DOHH2 (cell line): Measurements from ENCODE around the gene SIVA1.

Experiments used
- H3F3A ChIP-seq: fragments of 200-600 bp; sonication (generic), shearing (Covaris generic); 2 replicates; pipeline ENCODE4 v1.6.0; 2016; ENCODE audit warnings: antibody characterized with exemption, mild to moderate bottlenecking; ENCODE audit not compliant: control insufficient read depth, insufficient read depth
- H3K27ac ChIP-seq: fragments of 200-600 bp; sonication (generic); 2 replicates; pipeline ENCODE4 v1.5.1; 2014; ENCODE audit warnings: low read depth, mild to moderate bottlenecking, low read length, moderate library complexity
- H3K27me3 ChIP-seq: fragments of 200-600 bp; sonication (generic); 2 replicates; pipeline ENCODE4 v1.6.1; 2014; ENCODE audit warnings: mild to moderate bottlenecking, low read length, mixed read lengths; ENCODE audit not compliant: control insufficient read depth
- H3K36me3 ChIP-seq: fragments of 200-600 bp; sonication (generic); 2 replicates; pipeline ENCODE4 v1.6.1; 2014; ENCODE audit warnings: mild to moderate bottlenecking, low read length, moderate library complexity, mixed read lengths; ENCODE audit not compliant: control insufficient read depth
- H3K4me1 ChIP-seq: fragments of 200-600 bp; sonication (generic); 2 replicates; pipeline ENCODE4 v1.6.1; 2014; ENCODE audit warnings: mild to moderate bottlenecking, low read length, mixed read lengths; ENCODE audit not compliant: control insufficient read depth
- H3K4me2 ChIP-seq: fragments of 200-600 bp; sonication (generic); 2 replicates; pipeline ENCODE4 v1.6.0; 2014; ENCODE audit warnings: mild to moderate bottlenecking, low read length, moderate library complexity
- H3K4me3 ChIP-seq: fragments of 200-600 bp; sonication (generic); 2 replicates; pipeline ENCODE4 v1.5.1; 2014; ENCODE audit warnings: mild to moderate bottlenecking, low read length, mixed read lengths
- H3K79me2 ChIP-seq: fragments of 200-600 bp; sonication (generic); 2 replicates; pipeline ENCODE4 v1.6.1; 2014; ENCODE audit warnings: mild to moderate bottlenecking, low read length, mixed read lengths; ENCODE audit not compliant: control insufficient read depth
- H3K9me2 ChIP-seq: fragments of 200-600 bp; sonication (generic); replicated peaks from 2 replicates; pipeline ENCODE4 v1.6.1; 2014; ENCODE audit warnings: mild to moderate bottlenecking, low read length, mixed read lengths; ENCODE audit not compliant: control insufficient read depth
- H3K9me3 ChIP-seq: fragments of 200-600 bp; sonication (generic); 2 replicates; pipeline ENCODE4 v1.6.1; 2014; ENCODE audit warnings: antibody characterized with exemption, low read length, mixed read lengths; ENCODE audit not compliant: control insufficient read depth, insufficient read depth
- H4K20me1 ChIP-seq: fragments of 200-600 bp; sonication (generic); 2 replicates; pipeline ENCODE4 v1.6.0; 2014; ENCODE audit warnings: low read depth, mild to moderate bottlenecking, antibody characterized with exemption, low read length, moderate library complexity; ENCODE audit not compliant: control insufficient read depth, insufficient read depth
- CTCF ChIP-seq: fragments of 200-600 bp; sonication (generic); IDR thresholded peaks from one replicate; pipeline ENCODE4 v1.5.1; 2014; ENCODE audit warnings: antibody characterized with exemption, mild to moderate bottlenecking, low read depth, low read length; ENCODE audit not compliant: poor library complexity, severe bottlenecking
- EZH2phosphoT487 ChIP-seq: fragments of 200-600 bp; sonication (generic); IDR thresholded peaks from 2 replicates; pipeline ENCODE4 v1.6.1; 2017; ENCODE audit warnings: borderline replicate concordance, mild to moderate bottlenecking, antibody characterized with exemption, low read length, moderate library complexity, mixed read lengths

The SIVA1 gene

DNA sequence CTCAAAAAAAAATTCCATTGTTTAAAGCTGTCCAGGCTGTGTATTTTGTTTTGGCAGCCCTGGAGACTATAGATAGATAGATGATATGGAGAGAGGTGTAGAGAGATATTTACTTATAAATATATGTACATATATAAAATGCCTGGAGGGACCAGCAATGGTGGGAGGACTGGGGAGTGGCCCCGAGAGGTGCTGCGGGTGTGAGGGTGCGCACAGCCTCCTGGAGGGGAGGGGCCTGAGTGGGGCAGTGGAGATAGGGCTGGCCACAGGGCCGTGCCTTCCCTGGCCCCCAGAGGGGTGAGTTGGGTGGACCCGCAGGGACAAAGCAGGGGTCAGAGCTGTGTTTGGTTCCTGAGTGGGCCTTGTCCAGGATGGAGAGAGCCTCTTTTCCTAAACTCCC is 22.5 kb upstream of the SIVA1 start:
- Histone ChIP-seq H3K4me2 (no peak overlapping the region), H3K4me3 (no peak overlapping the region), H3K4me1 (no peaks in the 10 kb centered on the region), H3K36me3 (no peaks in the 10 kb centered on the region), H3K9me2 (no peaks in the 10 kb centered on the region), H3K9me3 (no peaks in the 10 kb centered on the region), H3K27me3 (0 out of 2 replicates have a peak, but pooled peaks cover 7% of the 10 kb centered on the region), H3K27ac (no peak overlapping the region), H3K79me2 (no peaks in the 10 kb centered on the region), H3F3A (no peaks in the 10 kb centered on the region), H4K20me1 (no peaks in the 10 kb centered on the region)
- TF ChIP-seq EZH2phosphoT487: no peak
- TF ChIP-seq CTCF: no peak

DNA sequence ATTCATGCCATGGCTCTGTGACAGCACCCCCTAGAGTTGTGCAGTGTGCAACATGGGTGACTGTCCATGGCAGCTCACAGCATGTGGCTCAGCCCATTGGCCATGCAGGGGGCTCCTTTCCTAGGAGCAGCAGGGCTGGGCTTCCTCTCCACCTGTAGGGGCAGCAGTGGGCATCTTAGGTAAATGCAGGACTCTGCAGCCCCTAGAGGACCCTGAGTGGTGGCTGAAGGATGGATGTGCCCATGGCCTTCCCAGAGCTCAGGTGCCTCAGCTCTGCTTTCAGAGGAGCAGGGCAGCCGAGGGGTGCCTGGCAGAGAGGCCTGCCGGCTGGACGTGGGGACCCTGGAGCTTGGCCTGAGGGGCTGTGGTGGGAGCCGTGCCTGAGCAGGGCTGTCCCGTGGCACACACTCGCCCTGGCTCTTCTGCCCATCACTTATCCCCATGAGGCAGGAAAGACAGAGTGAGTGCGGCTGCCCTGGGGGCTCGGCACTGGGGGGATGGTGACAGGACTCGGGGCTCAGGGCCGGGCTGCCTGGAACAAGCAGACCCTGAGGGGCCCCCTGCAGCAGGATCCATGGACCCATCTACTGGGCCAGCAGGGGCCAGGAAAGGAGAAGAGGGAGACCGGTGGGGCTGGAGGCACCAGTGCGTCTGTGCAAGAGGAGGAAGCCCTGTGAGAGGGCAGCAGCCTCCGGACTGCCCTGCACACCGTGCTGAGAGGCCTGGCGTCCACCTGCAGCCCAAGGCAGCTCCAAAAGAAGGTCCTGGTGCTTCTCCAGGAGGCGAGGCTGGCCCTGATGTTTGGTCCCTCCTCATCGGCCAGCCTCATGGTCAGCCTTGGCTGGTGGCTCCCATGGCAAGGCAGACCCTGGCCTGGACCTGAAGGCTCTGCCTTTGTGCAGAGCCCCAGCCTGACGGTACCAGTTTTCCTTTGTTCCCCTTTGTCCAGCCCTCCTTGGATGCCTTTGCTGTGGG is 21.3 kb upstream of the SIVA1 start:
- H3K4me2 ChIP-seq: no peak overlapping the region
- H3K79me2 ChIP-seq: no peaks in the 10 kb centered on the region
- no peaks in the 10 kb centered on the region for H3F3A ChIP-seq
- no peak overlapping the region for H3K27ac ChIP-seq
- H3K9me2 ChIP-seq: no peaks in the 10 kb centered on the region
- no peaks in the 10 kb centered on the region for H3K4me1 ChIP-seq
- no peaks in the 10 kb centered on the region for H3K36me3 ChIP-seq
- no peak overlapping the region for H3K4me3 ChIP-seq
- no peaks in the 10 kb centered on the region for H3K9me3 ChIP-seq
- TF ChIP-seq EZH2phosphoT487 (no peak), CTCF (peak; percentile 61)
- H3K27me3 ChIP-seq: no peaks in the 10 kb centered on the region
- H4K20me1 ChIP-seq: no peaks in the 10 kb centered on the region

DNA sequence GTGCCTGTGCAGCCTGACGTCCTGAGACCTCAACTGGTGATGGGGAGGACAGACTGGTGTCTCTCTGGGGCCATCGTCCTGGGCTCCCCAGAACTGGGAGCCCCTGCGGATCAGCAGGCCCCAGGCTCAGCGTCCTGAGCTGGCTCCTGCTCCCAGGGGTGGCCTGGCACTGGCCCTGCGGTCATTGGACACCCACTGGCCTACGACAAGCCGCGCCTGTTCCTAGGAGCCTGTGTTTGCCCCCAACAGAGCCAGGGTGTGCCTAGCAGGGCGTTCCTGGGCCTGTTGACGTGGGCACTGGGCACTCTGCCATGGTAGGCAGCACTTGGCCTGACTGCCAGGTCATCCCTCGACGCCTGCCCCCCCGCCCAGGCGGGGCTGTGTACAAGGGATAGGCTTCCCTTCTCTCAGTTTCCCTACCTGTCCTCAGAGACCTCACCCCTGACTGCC is 20.6 kb upstream of the SIVA1 start:
- Histone ChIP-seq H3K27me3 (no peaks in the 10 kb centered on the region), H3K27ac (no peak overlapping the region), H3K4me1 (no peaks in the 10 kb centered on the region), H3K4me2 (no peak overlapping the region), H4K20me1 (no peaks in the 10 kb centered on the region), H3K79me2 (no peaks in the 10 kb centered on the region), H3K9me3 (no peaks in the 10 kb centered on the region), H3F3A (no peaks in the 10 kb centered on the region), H3K9me2 (no peaks in the 10 kb centered on the region), H3K36me3 (no peaks in the 10 kb centered on the region), H3K4me3 (no peak overlapping the region)
- TF ChIP-seq CTCF: no peak
- TF ChIP-seq EZH2phosphoT487: no peak
